Measurements from ENCODE around the gene IPO5. TPM values are rescaled to one million over a fixed set of nuclear protein-coding genes. Genes with fewer than 3 reads are reported as not detected.

The IPO5 gene
- total and polyA plus RNA-seq, 2 of the 8 experiments (the other 6 are each of a cell fraction or from before 2014, with no cell fraction given), result 143 to 410 TPM

DNA sequence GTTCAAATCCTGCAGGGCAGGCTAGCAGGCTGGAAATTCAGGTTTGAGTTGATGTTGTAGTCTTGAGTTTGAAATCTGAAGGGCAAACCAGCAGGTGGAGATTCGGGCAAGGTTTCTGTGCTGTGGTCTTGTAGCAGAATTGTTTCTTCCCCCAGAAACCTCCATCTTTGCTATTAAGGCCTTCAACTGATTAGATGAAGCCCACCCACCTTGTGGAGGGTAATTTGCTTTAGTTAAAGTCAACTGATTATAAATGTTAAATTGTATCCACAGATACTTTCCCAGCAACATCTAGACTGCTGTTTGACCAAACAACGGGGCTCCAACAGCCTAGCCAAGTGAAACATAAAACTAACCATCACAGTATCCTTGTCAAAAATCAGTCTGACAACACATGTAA is 9.4 kb downstream of the IPO5 start:
- H4K5ac ChIP-seq (ENCODE audit: insufficient read length, low read depth, low read length), result no peak overlapping the region
- H3K9me3 ChIP-seq (ENCODE audit: insufficient read depth in 2 of 2, low read depth in 1 of 2, low read length in 1 of 2), result no peaks in the 10 kb centered on the region
- H3K4ac ChIP-seq (replicated peaks; ENCODE audit: insufficient read length, low read depth, low read length), result no peak overlapping the region
- TF ChIP-seq ZNF274 (IDR thresholded peaks at IDR 0.05; ENCODE audit: borderline replicate concordance, extremely low read depth, low read length), result no peak
- TF ChIP-seq TAF7 (optimal IDR thresholded peaks at IDR 0.05; ENCODE audit: borderline replicate concordance, low read depth, low read length), result no peak
- TF ChIP-seq SAP30 (IDR thresholded peaks at IDR 0.05; ENCODE audit: insufficient read depth, insufficient replicate concordance, low read length), result no peak
- no peak for TF ChIP-seq POLR2A (IDR thresholded peaks at IDR 0.05; ENCODE audit: control extremely low read depth in 1 of 2, low read depth in 2 of 2, low read length in 2 of 2)
- TF ChIP-seq SIX5 (IDR thresholded peaks at IDR 0.05; ENCODE audit: low read depth, low read length), result no peak
- no peak for TF ChIP-seq E2F6 (IDR thresholded peaks at IDR 0.05)
- TF ChIP-seq TAF1 (IDR thresholded peaks at IDR 0.05; ENCODE audit: low read depth, low read length), result no peak
- TF ChIP-seq RXRA (IDR thresholded peaks at IDR 0.05; ENCODE audit: insufficient read depth, low read depth, low read length), result no peak
- TF ChIP-seq CBX8 (IDR thresholded peaks at IDR 0.05; ENCODE audit: borderline replicate concordance, low read depth, low read length), result no peak
- no peak overlapping the region for H3K14ac ChIP-seq (ENCODE audit: insufficient read length)
- H2BK120ac ChIP-seq (replicated peaks; ENCODE audit: low read depth, low read length), result no peak overlapping the region
- POLR2A ChIA-PET (ENCODE audit: partially characterized antibody), result interaction anchor here (0.9 kb wide), 1 partner anchor 63 kb away, joined by 3 read pairs; no protein-coding TSS in a partner anchor
- no peaks in the 10 kb centered on the region for H3K4me1 ChIP-seq (replicated peaks in 1 of 4; ENCODE audit: control insufficient read depth in 3 of 4, insufficient read depth in 4 of 4, low read length in 3 of 4)
- H2BK20ac ChIP-seq (ENCODE audit: low read length), result no peak overlapping the region
- no peak overlapping the region for H3K4me2 ChIP-seq (ENCODE audit: insufficient read depth in 1 of 2, low read depth in 2 of 2, low read length in 2 of 2)
- no peak overlapping the region for H4K91ac ChIP-seq (replicated peaks; ENCODE audit: insufficient read length, low read length)
- H3K56ac ChIP-seq (replicated peaks; ENCODE audit: insufficient read length, low read depth, low read length), result no peak overlapping the region
- no peak overlapping the region for H3K27ac ChIP-seq (ENCODE audit: low read depth, low read length)
- DNase-seq (ENCODE audit: low read depth in 1 of 2, low spot score in 2 of 2), result no peak
- no peak overlapping the region for H2BK12ac ChIP-seq (ENCODE audit: low read depth, low read length)
- H4K20me1 ChIP-seq (replicated peaks in 1 of 2; ENCODE audit: control insufficient read depth in 1 of 2, insufficient read depth in 2 of 2, low read length in 2 of 2), result no peaks in the 10 kb centered on the region
- no peak overlapping the region for H2BK15ac ChIP-seq (ENCODE audit: low read length)
- no peak overlapping the region for H2AK5ac ChIP-seq (ENCODE audit: low read depth, low read length)
- H3K79me2 ChIP-seq (ENCODE audit: control insufficient read depth in 1 of 2, insufficient read depth in 2 of 2, low read length in 2 of 2), result no peaks in the 10 kb centered on the region
- no peak overlapping the region for H2BK5ac ChIP-seq (ENCODE audit: low read depth, low read length)
- H3K36me3 ChIP-seq (ENCODE audit: control insufficient read depth in 2 of 4, insufficient read depth in 4 of 4, low read length in 3 of 4), result no peaks in the 10 kb centered on the region
- no peak for FAIRE-seq
- no peaks in the 10 kb centered on the region for H3K27me3 ChIP-seq (replicated peaks in 1 of 4; ENCODE audit: control insufficient read depth in 3 of 4, extremely low read depth in 1 of 4, insufficient read depth in 3 of 4, low read length in 3 of 4)
- H3K18ac ChIP-seq (ENCODE audit: extremely low read depth, low read length), result no peak overlapping the region
- WGBS, 2 experiments (ENCODE audit: extremely low coverage in 1 of 2, insufficient coverage in 1 of 2, insufficient read length in 1 of 2, insufficient replicate concordance in 2 of 2, low coverage in 1 of 2, low lambda C conversion rate in 2 of 2, missing lambda C conversion rate in 1 of 2), result 75% methylated on average over 2 of the region's 2 CpGs; no CpG with 5 or more reads in 1 of the 2 experiments
- H3K79me1 ChIP-seq (ENCODE audit: low read depth, low read length), result no peaks in the 10 kb centered on the region
- H2AFZ ChIP-seq (ENCODE audit: low read length), result no peak overlapping the region
- H4K8ac ChIP-seq (ENCODE audit: extremely low read depth, insufficient read depth, low read length), result no peak overlapping the region
- H3K4me3 ChIP-seq (ENCODE audit: extremely low read depth in 1 of 4, insufficient read depth in 2 of 4, low read depth in 3 of 4, low read length in 4 of 4), result no peak overlapping the region
- H3K23me2 ChIP-seq (ENCODE audit: low read depth, low read length), result no peaks in the 10 kb centered on the region
- CTCF ChIA-PET (ENCODE audit: partially characterized antibody), result no interaction called here
- no peak overlapping the region for H3K23ac ChIP-seq (ENCODE audit: insufficient read length)
- H3K9ac ChIP-seq (replicated peaks in 1 of 4; ENCODE audit: extremely low read depth in 1 of 4, low read depth in 3 of 4, low read length in 3 of 4), result no peak overlapping the region
